ENCODE results near the gene SPATS2.
A peak's percentile ranks its signal among the peaks of the same experiment; 100 is the strongest.

SPATS2 gene

DNA sequence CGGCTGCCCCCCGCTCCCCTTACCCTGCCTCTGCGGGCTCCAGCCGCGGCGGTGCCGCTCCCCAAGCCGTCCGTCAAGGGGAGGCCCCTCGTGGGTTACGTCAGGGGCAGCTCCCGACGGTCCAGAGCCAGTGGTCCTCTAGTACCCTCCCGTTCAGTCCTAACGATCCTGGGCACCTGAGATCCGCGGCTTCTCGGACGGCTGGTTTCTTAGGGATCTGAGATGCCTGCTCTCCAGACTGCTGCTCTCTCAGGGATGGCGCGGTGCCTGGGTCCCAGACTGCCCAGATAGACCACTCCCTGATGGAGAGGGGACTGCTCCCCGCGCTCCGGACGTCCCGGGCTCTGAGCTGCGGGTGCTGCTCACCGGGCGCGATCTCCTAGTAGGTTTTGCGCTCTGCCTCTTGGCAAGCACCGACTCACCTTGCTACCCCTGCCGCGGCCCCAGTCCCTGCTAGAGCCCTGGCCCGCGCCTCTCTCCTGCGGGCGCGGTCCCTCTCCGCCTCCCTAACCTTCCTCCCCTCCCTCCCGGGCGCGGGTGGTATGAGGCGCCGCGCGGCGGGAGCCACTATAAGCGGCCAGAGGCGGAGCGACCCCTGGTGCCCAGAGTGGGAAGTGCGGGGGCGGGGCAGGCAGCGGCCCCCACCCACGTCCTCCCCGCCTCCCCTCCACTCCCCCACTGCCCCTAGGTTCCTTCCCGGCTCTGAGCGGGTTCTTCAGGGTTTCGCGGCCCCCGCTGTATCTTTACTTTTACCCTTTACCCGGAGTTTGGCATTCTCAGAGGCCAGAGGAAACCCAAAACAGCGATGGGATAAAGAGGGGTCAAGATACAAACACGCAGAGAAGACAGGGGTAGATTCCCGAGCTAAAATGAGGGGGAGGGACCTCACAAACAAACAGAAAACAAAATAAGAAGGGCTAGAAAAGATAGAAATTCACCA, 30.3 kb upstream of the SPATS2 start, which contains the start of gene C1QL4:
Gene C1QL4 (minus strand): TSS at position 544 of the 940 bp plus-strand sequence. CDS start 711 bp downstream, outside the sequence.
- peak; percentile 94 for DNase-seq

DNA sequence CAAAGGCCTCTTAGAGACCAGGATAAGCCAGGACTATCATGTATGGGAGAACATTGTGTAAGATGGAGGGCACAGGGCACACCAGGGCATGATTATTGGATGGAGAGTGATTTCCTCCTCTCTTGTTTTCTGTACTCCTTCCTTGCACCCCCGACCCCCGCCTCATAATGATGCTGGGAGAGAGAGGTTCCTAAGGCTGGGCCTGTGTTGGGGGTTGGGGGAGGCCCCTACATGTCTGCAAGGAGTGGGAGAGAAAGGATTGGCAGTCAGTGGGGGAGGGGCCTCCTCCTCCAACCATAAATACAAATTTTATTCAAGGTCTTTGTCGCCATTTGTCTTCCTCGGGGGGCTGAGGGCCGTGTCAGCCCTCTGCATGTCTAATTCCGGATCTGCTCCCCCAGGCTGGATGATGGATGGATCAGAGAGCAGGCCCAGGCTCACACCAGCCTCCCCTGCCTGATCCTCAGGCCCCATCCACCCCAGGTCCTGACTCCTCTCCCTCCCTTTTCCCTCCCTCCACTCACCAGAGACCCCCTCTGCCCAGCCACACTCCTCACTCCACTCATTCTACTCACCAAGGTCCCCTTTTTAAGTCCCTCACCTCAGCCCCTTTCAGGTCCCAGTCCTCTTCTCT, 28.3 kb upstream of the SPATS2 start:
- DNase-seq = no peak

DNA sequence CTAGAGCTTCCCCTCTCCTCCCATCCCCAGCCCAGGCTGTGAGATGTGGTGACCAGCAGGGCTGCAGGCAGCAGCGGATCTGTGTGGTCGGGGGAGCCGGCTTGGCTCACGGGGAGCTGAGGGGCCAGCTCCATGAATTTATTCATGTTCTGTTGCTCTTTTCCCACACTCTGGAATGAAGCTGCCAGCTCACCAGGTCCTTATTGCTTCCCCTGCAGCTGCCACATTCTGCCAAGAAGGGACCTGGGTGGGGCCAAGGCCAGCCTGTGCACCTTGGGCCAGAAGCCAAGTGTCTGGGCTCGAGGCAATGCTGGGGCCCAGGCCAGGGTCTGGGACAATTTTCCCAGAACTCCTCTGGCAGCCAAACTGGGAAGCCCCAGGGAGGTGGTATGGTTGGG, 27.8 kb upstream of the SPATS2 start:
- no peak for DNase-seq

DNA sequence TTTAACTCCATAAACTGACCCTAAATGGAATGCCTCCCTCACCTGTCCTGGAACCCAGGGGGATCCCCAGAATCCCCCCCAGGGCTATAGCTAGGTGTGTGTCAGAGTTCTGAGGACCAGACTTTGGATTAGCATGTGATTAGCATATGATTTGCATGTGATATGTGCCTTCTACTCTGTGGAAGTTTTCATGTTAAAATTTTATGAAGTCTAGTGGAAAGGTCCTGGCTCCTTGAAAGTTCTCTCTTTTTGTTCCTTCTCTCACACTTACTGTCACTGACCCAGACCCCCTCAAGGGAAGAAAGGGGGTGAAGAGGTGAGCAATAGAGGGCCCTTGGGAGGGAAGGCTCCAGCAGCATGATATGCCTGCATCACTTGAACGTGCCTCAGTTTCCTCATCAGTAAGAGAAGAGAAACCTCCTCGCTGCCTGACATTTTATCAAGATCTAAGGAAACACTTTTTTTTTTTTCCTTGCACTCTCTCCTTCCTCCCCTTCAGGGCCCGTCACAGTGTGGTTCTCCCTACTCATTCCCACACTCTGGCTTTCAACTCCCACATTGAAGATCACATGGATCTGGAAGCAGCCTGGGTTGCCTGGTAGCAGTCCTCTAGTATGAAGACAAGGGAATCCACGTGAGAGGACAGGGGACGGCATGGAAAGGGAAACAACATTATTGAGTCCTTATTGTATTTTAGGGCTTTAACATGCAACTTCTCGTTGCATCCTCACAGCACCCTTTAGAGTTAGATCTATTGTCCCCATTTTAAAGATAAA, 27.0 kb upstream of the SPATS2 start:
- no peak for DNase-seq

DNA sequence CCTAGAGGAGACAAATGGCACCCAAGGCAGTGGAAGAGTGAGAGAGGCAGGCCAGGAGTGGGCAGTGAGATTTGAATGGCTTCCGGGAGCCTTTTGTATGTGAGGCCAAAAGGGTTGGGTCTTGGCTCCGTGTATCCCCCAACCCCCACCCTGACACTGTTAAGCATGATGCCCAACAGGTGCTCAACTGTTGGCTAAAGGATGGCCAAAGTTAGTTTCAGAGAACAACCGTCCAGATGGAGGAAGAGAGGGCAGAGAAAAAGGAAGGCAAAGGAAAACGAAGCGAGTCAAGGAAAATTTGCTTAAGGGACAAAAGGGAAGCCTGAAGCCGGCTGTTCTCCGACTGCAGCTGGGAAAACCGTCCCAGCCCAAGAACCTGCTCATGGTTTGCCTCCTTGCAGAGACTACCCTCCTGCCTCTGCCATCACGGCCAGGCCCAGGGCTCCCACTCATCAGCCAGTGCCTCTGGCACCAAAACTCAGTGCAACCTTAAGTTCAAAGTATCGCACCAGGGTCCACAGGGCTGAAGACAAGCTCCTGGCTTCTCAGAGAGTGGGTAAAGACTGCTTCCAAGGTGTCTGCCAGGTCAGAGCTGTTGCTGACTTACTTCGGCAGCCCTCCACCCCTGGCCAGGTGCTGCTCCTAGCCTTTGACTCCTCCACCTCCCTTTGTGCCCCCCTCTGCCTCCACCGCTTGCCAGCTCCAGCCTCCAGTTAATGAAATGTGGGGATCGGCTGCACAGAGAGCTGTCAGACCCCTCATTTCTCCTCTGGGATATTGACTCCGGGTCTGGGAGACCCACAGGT, 26.1 kb upstream of the SPATS2 start:
- no peak for DNase-seq

DNA sequence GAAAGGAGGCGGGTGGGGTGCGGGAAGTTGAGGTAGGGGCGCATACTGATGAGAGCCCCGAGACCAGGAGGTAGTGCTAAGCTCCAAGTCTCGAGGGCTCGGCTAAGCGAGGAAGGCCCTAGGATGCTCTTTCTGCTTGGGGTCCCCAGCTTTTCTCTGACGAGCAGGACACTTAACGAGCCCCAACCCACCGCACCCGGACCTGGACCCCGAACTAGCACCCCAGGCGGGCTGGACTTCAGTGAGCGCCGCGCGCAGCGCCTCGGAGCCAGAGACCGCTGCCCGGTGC, 25.5 kb upstream of the SPATS2 start:
- no peak for DNase-seq

DNA sequence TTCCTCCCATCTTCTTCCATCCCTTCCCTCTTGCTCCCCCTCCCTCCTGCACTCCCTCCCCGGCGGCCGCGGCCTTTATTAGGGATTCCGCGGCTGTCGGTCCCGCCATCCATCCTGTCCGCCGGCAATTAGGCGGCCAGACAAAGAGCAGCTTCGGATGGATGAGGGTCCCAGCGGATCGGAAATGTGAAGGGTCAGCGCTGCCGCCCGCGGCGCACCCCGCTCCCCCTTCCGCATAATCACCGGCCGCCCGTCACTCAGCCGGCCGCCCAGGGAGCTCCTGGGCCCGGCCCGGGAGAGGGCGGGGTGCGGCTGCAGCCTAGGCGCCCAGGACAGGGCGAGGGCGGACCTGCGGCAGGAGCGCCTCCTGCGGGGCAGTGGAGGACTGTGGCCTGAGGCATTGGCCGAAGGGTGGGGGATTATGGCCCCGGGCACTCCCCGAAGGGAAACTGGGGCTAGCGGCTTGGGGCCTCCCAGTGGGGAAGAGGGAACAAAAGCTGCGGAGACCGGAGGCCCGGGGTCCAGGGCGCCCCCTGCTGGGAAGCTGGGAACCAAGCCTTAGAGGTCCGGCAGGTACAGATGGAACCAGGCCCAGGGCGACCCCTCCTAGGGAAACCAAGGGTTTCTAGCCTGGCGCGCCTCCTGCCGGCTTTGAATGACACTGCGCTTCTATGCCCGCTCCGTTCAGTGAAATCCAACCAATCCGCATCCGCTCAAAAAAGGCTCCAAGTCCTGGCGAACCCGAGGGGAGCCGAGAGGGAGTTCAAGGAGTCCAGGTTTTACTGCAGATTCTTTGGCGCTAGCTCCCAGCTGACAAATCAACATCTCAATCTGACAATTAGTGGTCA, 25.0 kb upstream of the SPATS2 start:
- DNase-seq = peak; percentile 67

DNA sequence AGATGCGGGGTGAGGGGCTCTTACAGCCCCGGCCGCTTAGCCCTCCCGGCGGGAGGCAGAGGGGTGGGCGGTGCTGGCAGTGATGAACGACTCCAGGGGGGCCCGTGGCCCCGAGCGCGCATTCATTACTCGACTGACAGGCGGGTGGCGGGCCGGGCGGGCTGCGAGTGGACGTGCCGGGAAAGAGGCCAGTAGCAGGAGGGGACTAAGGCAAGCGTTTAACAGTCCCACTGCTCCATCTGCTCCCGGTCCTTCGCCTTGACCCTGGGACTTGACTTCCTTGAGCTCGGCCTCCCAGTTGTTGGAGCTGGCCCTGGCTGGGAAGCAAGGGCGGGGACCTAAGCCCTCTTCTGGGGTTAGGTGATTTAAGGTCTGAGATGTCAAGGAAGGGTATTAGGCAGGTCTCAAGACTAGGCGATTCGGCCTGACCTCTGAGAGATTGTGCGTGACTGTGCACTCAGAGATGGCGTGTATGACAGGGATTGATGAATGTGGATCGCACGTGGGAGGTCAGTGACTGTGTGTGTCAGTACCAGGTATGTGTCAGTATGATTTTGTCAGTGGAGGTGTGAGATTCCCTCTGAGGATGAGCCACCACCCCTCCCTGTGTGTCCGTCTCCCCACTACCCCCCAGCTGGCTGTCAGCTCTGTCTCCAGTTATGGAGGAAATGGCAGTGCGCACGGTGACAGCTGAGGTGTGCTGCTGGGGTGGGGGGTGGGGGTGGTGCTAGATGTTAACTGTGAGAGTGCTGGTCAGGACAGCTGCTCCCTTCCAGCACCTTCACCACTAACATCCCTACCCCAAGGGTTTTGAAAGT, 24.1 kb upstream of the SPATS2 start:
- DNase-seq = no peak

DNA sequence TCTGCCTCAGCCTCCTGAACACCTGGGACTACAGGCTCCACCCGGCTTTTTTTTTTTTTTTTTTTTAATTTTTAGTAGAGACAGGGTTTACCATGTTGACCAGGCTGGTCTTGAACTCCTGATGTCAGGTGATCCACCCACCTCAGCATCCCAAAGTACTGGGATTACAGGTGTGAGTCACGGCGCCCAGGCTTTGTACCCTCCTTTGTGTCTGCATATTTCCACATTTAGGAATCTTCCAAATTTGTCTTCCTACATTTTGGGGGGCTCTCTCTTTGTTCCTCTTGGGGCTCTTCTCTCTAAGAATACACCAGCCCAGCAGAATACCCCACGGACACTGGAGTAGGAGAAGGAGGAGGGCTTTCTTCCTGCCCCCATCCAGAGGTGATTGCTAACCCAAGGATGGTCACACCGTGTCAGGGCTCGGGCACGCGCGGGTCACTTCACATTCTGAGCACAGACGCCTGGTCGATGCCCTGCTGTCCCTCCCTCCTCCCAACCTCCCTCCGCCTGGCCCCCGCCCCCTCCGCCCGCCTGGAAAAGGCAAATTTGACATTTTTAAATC, 22.7 kb upstream of the SPATS2 start:
- DNase-seq = no peak

DNA sequence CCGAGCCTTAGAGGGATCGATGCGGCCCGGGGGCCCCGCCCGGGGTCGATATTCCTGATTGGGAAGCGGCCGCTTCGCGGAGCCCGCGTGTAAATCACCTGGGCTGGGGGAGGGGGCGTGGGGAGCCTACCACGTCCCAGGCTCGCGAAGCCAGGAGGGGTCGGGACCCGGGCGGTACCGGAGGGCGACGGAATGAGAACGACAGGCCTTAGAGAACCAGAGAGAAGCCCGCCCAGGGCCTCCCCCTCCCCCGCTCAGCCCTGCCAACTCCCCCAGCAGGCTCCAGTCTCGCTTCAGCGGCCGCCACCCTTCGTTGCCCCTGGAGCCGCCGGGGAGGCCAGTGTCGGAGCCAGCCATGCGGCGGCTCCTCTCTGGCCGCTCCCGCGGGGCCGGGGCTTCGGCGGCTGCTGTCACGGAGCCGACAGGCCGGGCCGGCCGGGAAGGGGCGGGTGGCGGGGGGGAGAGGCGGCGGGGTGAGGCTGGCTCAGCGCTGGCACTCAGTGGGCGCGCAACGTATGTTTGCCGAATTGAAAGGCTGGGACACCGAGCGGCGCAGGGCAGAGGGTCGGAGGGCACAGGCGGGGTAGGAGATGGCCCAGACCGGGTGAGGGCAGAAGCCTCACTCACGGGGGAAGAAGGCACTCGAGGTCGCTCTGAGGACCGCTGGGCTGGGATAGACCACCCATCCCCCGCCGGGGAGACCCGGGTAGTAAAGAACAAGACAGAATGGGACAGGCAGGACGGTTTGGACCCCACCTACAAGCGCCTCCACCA, 22.0 kb upstream of the SPATS2 start:
- DNase-seq = no peak

DNA sequence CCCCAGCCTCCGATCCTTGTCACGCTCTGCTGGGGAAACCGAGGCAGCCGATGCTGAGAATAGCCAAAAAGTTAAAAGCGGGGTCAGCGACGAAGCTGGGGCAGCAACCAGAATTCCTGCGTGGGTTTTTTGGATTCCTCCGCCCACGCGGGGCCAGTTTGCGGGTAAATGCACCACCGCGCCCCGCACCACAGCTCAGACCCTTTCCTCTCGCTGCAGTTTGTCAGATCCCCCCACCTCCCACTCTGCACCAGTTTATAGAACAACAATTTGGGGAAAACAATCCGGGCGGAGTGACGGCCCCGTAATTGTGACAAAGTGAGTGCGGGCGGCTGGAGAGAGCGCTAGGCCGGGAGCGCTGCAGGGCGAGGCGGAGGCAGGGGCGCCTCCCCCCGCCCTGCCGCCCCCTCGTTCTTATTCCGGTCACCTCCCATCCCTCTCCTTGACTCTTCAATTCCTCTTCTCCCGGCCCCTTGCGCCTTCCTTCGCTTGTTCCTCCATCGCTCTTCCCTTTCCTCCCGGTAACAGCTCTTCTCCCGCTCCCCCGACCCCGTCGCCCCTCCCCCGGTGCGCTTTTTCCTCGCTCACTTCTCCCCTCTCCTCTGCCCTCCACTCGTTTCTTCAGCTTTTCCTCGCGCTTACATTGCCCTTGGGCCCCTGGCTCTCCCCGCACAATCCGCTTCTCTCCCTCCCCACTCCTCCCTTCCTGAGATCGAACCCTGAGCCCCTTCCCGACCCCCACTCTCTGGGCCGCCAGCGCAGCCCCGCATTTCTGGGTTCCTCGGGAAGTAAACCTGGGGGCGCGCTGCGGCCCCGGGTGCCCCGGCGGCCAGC, 21.2 kb upstream of the SPATS2 start:
- DNase-seq = no peak

DNA sequence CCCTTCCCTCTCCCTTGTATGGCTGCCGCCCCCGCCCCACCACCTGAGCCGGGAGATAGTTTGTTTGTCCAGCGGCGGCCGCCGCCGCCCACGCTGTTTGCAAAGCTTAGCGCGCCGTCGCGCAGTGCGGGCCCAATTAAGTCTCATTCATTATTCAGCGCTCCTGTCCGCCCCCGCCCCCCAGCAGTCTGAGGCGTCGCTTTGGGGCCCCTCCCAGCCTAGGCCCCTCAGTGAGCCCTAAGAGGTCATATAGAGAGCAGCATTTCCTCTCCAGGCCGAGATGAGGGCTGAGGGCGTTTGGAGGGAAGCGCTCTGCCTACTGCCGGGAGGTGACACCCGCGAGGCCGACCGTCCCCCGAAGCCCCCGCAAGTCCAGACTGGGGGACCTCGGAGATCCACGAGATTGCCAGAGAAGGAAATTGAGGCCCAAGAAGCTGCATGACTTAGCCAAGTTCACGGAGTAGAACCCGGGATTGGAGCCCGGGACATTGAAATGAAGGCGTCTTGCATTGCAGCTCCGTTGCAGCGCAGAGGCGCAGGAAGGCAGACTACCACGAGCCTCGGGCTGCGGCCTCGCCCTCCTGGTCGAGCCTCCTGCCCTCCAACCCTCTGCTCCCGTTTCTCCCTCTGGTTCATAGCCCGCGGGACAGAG, 20.5 kb upstream of the SPATS2 start, which contains the start of gene DNAJC22:
Gene DNAJC22 (plus strand): TSS at position 230 of the 652 bp plus-strand sequence. CDS start 1,985 bp downstream, outside the sequence.
- DNase-seq = no peak

DNA sequence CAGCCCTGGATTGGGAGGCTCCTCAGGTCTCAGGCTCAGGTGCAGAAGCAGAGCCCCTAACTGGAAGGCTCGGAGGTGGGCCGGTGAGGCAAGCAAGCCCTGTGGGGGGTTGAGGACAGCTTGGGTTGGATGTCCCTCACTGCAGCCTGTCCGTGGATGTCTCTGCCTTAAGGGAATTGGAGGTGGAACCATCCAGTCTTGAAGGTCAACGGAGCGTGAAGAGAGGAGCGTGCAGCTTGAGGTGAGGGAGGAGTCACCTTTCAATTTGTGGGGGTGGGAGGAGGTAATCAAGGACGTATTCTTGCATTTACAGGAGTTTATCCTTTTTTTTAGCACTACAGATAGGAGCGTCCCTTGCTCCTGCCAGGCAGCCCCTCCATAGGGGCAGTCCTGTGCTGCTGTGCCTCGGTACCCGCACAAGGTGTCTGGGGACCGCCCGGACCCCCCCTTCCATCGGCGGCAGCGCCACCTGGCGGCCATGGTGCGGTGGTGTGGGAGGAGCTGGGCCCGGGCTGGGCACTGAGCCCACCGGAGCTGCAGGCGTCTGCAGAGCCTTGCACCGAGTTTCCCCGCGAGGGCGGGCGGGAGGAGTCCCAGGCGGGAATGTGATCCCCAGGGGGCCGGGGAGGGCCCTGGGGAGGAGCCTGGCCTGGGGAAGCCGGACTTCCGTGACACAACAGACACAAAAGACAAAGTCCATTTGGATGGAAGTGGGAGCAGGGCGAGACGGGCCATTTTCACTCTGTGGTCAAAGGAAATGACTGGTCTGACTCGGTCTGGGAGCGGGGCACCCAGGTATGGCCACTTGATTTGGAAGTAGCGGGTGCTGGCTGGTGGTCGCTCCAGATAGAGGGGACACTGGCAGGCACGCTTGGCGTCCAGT, 19.7 kb upstream of the SPATS2 start:
- DNase-seq = peak; percentile 83

DNA sequence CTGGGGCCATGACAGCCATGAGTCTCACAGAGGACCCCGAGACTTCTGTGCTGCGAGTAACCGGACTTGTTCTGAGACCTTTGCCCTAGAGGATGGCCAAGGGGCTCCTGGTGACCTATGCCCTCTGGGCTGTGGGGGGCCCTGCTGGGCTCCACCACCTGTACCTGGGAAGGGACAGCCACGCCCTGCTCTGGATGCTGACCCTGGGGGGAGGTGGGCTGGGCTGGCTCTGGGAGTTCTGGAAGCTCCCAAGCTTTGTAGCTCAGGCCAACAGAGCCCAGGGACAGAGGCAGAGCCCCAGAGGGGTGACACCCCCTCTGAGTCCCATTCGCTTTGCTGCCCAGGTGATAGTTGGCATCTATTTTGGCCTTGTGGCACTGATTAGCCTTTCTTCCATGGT, 18.5 kb upstream of the SPATS2 start:
- DNase-seq = no peak

DNA sequence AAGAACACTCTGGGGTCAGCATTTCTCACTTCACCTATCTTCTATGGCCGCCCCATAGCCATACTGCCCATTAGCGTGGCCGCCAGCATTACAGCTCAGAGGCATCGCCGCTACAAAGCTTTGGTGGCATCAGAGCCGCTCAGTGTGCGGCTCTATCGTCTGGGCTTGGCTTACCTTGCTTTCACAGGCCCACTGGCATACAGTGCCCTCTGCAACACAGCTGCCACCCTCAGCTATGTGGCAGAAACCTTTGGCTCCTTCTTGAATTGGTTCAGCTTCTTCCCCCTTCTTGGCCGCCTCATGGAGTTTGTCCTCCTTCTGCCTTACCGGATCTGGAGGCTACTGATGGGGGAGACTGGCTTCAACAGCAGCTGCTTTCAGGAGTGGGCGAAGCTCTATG, 18.0 kb upstream of the SPATS2 start:
- DNase-seq = no peak

DNA sequence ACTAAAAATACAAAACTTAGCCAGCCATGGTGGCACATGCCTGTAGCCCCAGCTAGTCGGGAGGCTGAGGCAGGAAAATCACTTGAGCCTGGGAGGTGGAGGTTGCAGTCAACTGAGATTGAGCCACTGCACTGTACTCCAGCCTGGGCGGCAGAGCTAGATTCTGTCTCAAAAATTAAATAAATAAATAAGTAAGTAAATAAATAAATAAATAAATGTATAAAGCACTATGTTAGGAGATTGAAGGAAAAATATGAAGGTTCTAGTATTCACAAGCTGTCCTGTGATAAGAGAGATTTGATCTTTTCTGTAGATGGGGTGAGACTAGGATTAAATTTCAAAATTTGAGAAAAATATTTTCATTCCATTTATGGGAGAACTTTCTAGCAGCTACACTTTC, 14.9 kb upstream of the SPATS2 start:
- DNase-seq = no peak

DNA sequence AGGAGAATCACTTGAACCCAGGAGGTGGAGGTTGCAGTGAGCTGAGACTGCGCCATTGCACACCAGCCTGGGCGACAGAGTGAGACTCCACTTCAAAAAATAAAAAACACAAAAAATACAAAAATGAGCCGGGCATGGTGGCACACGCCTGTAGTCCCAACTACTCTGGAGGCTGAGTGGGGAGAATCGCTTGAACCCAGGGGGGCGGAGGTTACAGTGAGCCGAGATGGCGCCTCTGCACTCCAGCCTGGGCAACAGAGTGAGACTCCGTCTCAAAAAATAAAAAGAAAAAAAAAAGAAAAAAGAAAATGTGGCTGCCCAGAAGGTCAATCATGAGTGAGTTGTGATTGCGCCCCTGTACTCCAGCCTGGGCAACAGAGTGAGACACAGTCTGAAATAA, 11.3 kb upstream of the SPATS2 start:
- no peak for DNase-seq
